Measurements from ENCODE around the gene GYG2.

DNA sequence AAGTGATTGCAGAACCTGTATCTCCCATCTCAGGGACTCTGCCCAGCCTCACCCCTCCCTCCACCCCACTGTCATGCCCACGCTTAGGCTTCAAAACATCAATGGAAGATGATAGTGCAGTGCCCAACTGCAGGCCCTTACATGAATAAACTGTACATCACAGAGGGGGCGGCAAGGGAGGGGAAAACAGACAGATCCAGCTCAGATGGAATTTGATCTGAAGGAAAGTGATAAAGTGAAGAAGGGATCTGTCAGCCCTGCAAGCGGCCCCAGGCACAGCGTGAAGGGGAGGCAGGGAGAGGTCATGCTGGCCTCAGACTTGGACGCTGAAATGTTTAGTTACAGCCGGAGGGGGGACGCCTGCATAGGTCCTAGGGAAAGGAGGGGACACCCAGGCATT is 38.5 kb downstream of the GYG2 start:
- no peak for TF ChIP-seq GATA3 (IDR thresholded peaks at IDR 0.05; ENCODE audit: low read depth, low read length)
- no peak for TF ChIP-seq GATA2 (IDR thresholded peaks at IDR 0.05; ENCODE audit: low read depth, low read length)

Measured in SH-SY5Y (cell line).